ENCODE measurements around the gene RHNO1.

GRCh38 chr12:2836574-2836973 is 40.4 kb upstream of the RHNO1 start:
- TF ChIP-seq CTCF (IDR thresholded peaks at IDR 0.05): no peak
- TF ChIP-seq POLR2A (IDR thresholded peaks at IDR 0.05): no peak
- no peak for TF ChIP-seq POLR2AphosphoS5 (IDR thresholded peaks at IDR 0.05)
- TF ChIP-seq EP300 (IDR thresholded peaks at IDR 0.05): no peak

Data from upper lobe of left lung (tissue), 4 donors.